H9 (cell line): ENCODE measurements around the gene TACO1. TPM values are rescaled to one million over a fixed set of nuclear protein-coding genes. Genes with fewer than 3 reads are reported as not detected.

Source experiments
- DNase-seq: peaks from one replicate; pipeline ENCODE4 v3.0.0-alpha.2; 2017
- H2AFZ ChIP-seq: one replicate; pipeline ENCODE4 v1.6.1; 2013; ENCODE audit warnings: mild to moderate bottlenecking, low read length, control low read depth, moderate library complexity
- H2AK5ac ChIP-seq: 2 replicates; pipeline ENCODE4 v1.6.1; 2013; ENCODE audit warnings: low read length, control low read depth, mixed read lengths; ENCODE audit not compliant: insufficient read length
- H2BK120ac ChIP-seq: one replicate; pipeline ENCODE4 v1.6.1; 2013; ENCODE audit warnings: low read depth, mild to moderate bottlenecking, low read length, control low read depth, inconsistent platforms; ENCODE audit not compliant: poor library complexity, severe bottlenecking
- H2BK12ac ChIP-seq: 2 replicates; pipeline ENCODE4 v1.6.1; 2013; ENCODE audit warnings: low read length, control low read depth, mixed read lengths, low read depth; ENCODE audit not compliant: insufficient read length
- H2BK15ac ChIP-seq: 2 replicates; pipeline ENCODE4 v1.6.1; 2013; ENCODE audit warnings: low read depth, low read length, control low read depth
- H2BK20ac ChIP-seq: one replicate; pipeline ENCODE4 v1.6.1; 2013; ENCODE audit warnings: low read depth, mild to moderate bottlenecking, low read length, control low read depth, inconsistent platforms; ENCODE audit not compliant: poor library complexity, severe bottlenecking
- H2BK5ac ChIP-seq: 2 replicates; pipeline ENCODE4 v1.6.1; 2013; ENCODE audit warnings: low read length, control low read depth, mixed read lengths; ENCODE audit not compliant: insufficient read length
- H3K14ac ChIP-seq: 2 replicates; pipeline ENCODE4 v1.6.1; 2013; ENCODE audit warnings: low read length, control low read depth; ENCODE audit not compliant: insufficient read depth
- H3K18ac ChIP-seq: 2 replicates; pipeline ENCODE4 v1.6.1; 2013; ENCODE audit warnings: low read depth, mild to moderate bottlenecking, mixed read lengths, low read length, control low read depth; ENCODE audit not compliant: insufficient read length
- H3K23ac ChIP-seq: 2 replicates; pipeline ENCODE4 v1.6.1; 2013; ENCODE audit warnings: low read length, control low read depth, mixed read lengths, low read depth; ENCODE audit not compliant: insufficient read length
- H3K23me2 ChIP-seq: 2 replicates; pipeline ENCODE4 v1.6.1; 2013; ENCODE audit warnings: low read depth, mild to moderate bottlenecking, mixed read lengths, low read length, control low read depth; ENCODE audit not compliant: insufficient read length, poor library complexity, severe bottlenecking
- H3K27ac ChIP-seq: 2 replicates; pipeline ENCODE4 v1.5.1; 2013; ENCODE audit warnings: low read length, control low read depth, mixed read lengths, low read depth; ENCODE audit not compliant: insufficient read length
- H3K27me3 ChIP-seq: 2 replicates; pipeline ENCODE4 v1.6.1; 2013; ENCODE audit warnings: low read length, control low read depth, inconsistent platforms; ENCODE audit not compliant: insufficient read depth
- H3K4ac ChIP-seq: 2 replicates; pipeline ENCODE4 v1.6.1; 2013; ENCODE audit warnings: low read depth, mild to moderate bottlenecking, control low read depth, inconsistent platforms, low read length, moderate library complexity
- H3K4me1 ChIP-seq: 2 replicates; pipeline ENCODE4 v1.6.1; 2013; ENCODE audit warnings: low read length, control low read depth, inconsistent platforms; ENCODE audit not compliant: insufficient read depth
- H3K4me2 ChIP-seq: 2 replicates; pipeline ENCODE4 v1.6.1; 2013; ENCODE audit warnings: low read length, control low read depth, mixed read lengths; ENCODE audit not compliant: insufficient read length, insufficient read depth
- H3K56ac ChIP-seq: 2 replicates; pipeline ENCODE4 v1.6.1; 2013; ENCODE audit warnings: low read depth, mild to moderate bottlenecking, mixed read lengths, low read length, control low read depth; ENCODE audit not compliant: insufficient read length
- H3K79me1 ChIP-seq: 2 replicates; pipeline ENCODE4 v1.6.1; 2013; ENCODE audit warnings: low read depth, mild to moderate bottlenecking, moderate library complexity, low read length, control low read depth, inconsistent platforms; ENCODE audit not compliant: insufficient read depth, poor library complexity, severe bottlenecking
- H3K79me2 ChIP-seq: 2 replicates; pipeline ENCODE4 v1.6.1; 2013; ENCODE audit warnings: low read length, control low read depth, inconsistent platforms; ENCODE audit not compliant: insufficient read depth
- H3K9ac ChIP-seq: 2 replicates; pipeline ENCODE4 v1.6.1; 2013; ENCODE audit warnings: low read length, control low read depth, mixed read lengths; ENCODE audit not compliant: insufficient read length; ENCODE audit errors: extremely low read depth
- H3K9me3 ChIP-seq: one replicate; pipeline ENCODE4 v1.6.1; 2013; ENCODE audit warnings: low read depth, low read length, inconsistent platforms; ENCODE audit not compliant: control insufficient read depth
- H3T11ph ChIP-seq: one replicate; pipeline ENCODE4 v1.6.1; 2013; ENCODE audit warnings: mild to moderate bottlenecking, low read length, control low read depth, inconsistent platforms
- H4K20me1 ChIP-seq: one replicate; pipeline ENCODE4 v1.6.1; 2013; ENCODE audit not compliant: control insufficient read depth, insufficient read length, insufficient read depth
- H4K5ac ChIP-seq: 2 replicates; pipeline ENCODE4 v1.6.1; 2013; ENCODE audit warnings: low read depth, mild to moderate bottlenecking, mixed read lengths, low read length, control low read depth; ENCODE audit not compliant: insufficient read length
- H4K8ac ChIP-seq: replicated peaks from 2 replicates; pipeline ENCODE4 v1.6.1; 2013; ENCODE audit warnings: low read length, control low read depth, mixed read lengths, low read depth; ENCODE audit not compliant: insufficient read length
- H4K91ac ChIP-seq: 2 replicates; pipeline ENCODE4 v1.6.1; 2013; ENCODE audit warnings: low read depth, mild to moderate bottlenecking, moderate library complexity, mixed read lengths, low read length, control low read depth; ENCODE audit not compliant: insufficient read length
- H3K27ac Mint-ChIP-seq, 3 experiments: 2 replicates in 2 of 3; 3 replicates in 1 of 3; pipeline ENCODE4 v1.8.0; 2020 to 2021; ENCODE audit warnings: mixed read lengths in 3 of 3, mild to moderate bottlenecking in 1 of 3, moderate library complexity in 1 of 3
- H3K27me3 Mint-ChIP-seq: 2 replicates; pipeline ENCODE4 v1.8.0; 2021; ENCODE audit warnings: low read depth, mild to moderate bottlenecking, moderate library complexity, mixed read lengths
- H3K36me3 Mint-ChIP-seq, 3 experiments: 2 replicates in 2 of 3; 3 replicates in 1 of 3; pipeline ENCODE4 v1.8.0; 2020 to 2021; ENCODE audit warnings: low read depth in 3 of 3, mixed read lengths in 3 of 3; ENCODE audit not compliant: insufficient read depth in 1 of 3
- H3K4me1 Mint-ChIP-seq, 2 experiments: 2 replicates each; pipeline ENCODE4 v1.8.0; 2020; ENCODE audit warnings: mixed read lengths in 2 of 2
- H3K4me3 Mint-ChIP-seq, 2 experiments: 2 replicates in 1 of 2; 3 replicates in 1 of 2; pipeline ENCODE4 v1.8.0; 2020 to 2021; ENCODE audit warnings: mild to moderate bottlenecking in 2 of 2, mixed read lengths in 2 of 2, moderate library complexity in 1 of 2
- H3K9me3 Mint-ChIP-seq, 2 experiments: 2 replicates in 1 of 2; 3 replicates in 1 of 2; pipeline ENCODE4 v1.8.0; 2020; ENCODE audit warnings: mild to moderate bottlenecking in 2 of 2, mixed read lengths in 2 of 2, moderate library complexity in 1 of 2
- WGBS: extraction: QIAGEN DNeasy Blood & Tissue Kit; methylation state at CpG from one replicate; pipeline ENCODE4 v1.1.7; 2013; ENCODE audit warnings: missing lambda C conversion rate, low lambda C conversion rate, mixed read lengths; ENCODE audit not compliant: insufficient read length; ENCODE audit errors: extremely low coverage; 5-methylcytosine and 5-hydroxymethylcytosine counted together
- total RNA-seq: library from RNA; stranded (reverse); gene quantifications from 2 replicates; pipeline ENCODE4 v1.2.1, GENCODE V29; 2021
- TF ChIP-seq, protein P1 (sequence below): fragments of 200-600 bp; sonication (generic); conservative IDR thresholded peaks from 3 replicates; pipeline ENCODE4 v1.8.0; 2021; ENCODE audit warnings: antibody characterized with exemption, mild to moderate bottlenecking

The TACO1 gene
- total RNA-seq, 1 experiment from 2014 or later: 30.2 TPM

- Histone ChIP-seq H3K27me3 (no peaks in the 10 kb centered on the region), H2BK5ac (no peak overlapping the region), H2BK15ac (no peak overlapping the region), H2BK20ac (no peak overlapping the region), H4K8ac (no peak overlapping the region), H3K4me1 (no peaks in the 10 kb centered on the region), H4K5ac (no peak overlapping the region), H3K18ac (no peak overlapping the region), H3K14ac (no peak overlapping the region), H3K4ac (no peak overlapping the region), H2BK120ac (no peak overlapping the region), H3K4me2 (no peak overlapping the region), H2BK12ac (no peak overlapping the region), H3K56ac (no peak overlapping the region), H3K9ac (no peak overlapping the region), H3K23me2 (no peaks in the 10 kb centered on the region), H3K79me1 (no peaks in the 10 kb centered on the region), H4K91ac (no peak overlapping the region), H3K23ac (no peak overlapping the region), H3K9me3 (no peaks in the 10 kb centered on the region), H4K20me1 (no peaks in the 10 kb centered on the region), H2AK5ac (no peak overlapping the region), H2AFZ (no peak overlapping the region), H3K79me2 (no peaks in the 10 kb centered on the region; the same call in 1 of the 2 replicates), H3K27ac (no peak overlapping the region), H3T11ph (no peak overlapping the region)
- no CpG with 5 or more reads among the region's 1 CpG for WGBS
- TF ChIP-seq, protein P1, sequence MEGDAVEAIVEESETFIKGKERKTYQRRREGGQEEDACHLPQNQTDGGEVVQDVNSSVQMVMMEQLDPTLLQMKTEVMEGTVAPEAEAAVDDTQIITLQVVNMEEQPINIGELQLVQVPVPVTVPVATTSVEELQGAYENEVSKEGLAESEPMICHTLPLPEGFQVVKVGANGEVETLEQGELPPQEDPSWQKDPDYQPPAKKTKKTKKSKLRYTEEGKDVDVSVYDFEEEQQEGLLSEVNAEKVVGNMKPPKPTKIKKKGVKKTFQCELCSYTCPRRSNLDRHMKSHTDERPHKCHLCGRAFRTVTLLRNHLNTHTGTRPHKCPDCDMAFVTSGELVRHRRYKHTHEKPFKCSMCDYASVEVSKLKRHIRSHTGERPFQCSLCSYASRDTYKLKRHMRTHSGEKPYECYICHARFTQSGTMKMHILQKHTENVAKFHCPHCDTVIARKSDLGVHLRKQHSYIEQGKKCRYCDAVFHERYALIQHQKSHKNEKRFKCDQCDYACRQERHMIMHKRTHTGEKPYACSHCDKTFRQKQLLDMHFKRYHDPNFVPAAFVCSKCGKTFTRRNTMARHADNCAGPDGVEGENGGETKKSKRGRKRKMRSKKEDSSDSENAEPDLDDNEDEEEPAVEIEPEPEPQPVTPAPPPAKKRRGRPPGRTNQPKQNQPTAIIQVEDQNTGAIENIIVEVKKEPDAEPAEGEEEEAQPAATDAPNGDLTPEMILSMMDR: no peak
- Mint-ChIP-seq H3K36me3 (peaks cover 28 to 67% (median 56%) of the 10 kb centered on the region in 3 experiments), H3K27me3 (no peaks in the 10 kb centered on the region), H3K4me3 (no peak overlapping the region), H3K9me3 (no peaks in the 10 kb centered on the region), H3K27ac (no peak overlapping the region), H3K4me1 (no peaks in the 10 kb centered on the region)
- no peak for DNase-seq
These were observed 11.0 kb upstream of the TACO1 start for GRCh38 chr17:63589646-63590045.
